A673 (cell line): ENCODE results near the gene OR51B4. TPM values are rescaled to one million over a fixed set of nuclear protein-coding genes. Genes with fewer than 3 reads are reported as not detected.

Experiments
- BruUV-seq: library from RNA; stranded (reverse); fragments of 400-500 nt; replicated peaks from 2 replicates; lab custom pipeline; 2021; lab: Mats Ljungman, UMichigan
- CTCF ChIA-PET: fragments of 300-600 bp; sonication (Branson Sonifier 250); formaldehyde crosslinking; loops from one replicate; lab custom pipeline; 2022; ENCODE audit warnings: antibody characterized with exemption; lab: Charles Lee
- POLR2A ChIA-PET: fragments of 300-600 bp; sonication (Branson Sonifier 250); formaldehyde crosslinking; loops from one replicate; lab custom pipeline; 2022; ENCODE audit warnings: antibody characterized with exemption; ENCODE audit not compliant: low non-redundant PET; lab: Charles Lee
- DNase-seq: peaks from one replicate; pipeline ENCODE4 v3.0.0-alpha.2; 2015; ENCODE audit warnings: low spot score
- H3K27ac ChIP-seq: fragments of 200-600 bp; sonication (generic); 2 replicates; pipeline ENCODE4 v1.5.1; 2016; ENCODE audit warnings: mixed run types, low read depth, mild to moderate bottlenecking, mixed read lengths, antibody characterized with exemption, low read length; ENCODE audit not compliant: poor library complexity, severe bottlenecking
- H3K27me3 ChIP-seq: fragments of 200-600 bp; sonication (generic); replicated peaks from 2 replicates; pipeline ENCODE4 v1.6.1; 2017; ENCODE audit warnings: mixed run types, low read depth, mild to moderate bottlenecking, mixed read lengths, antibody characterized with exemption, low read length; ENCODE audit not compliant: insufficient read depth, poor library complexity
- H3K36me3 ChIP-seq: fragments of 200-600 bp; sonication (generic); 2 replicates; pipeline ENCODE4 v1.6.1; 2016; ENCODE audit warnings: mixed run types, mild to moderate bottlenecking, mixed read lengths, antibody characterized with exemption, low read length; ENCODE audit not compliant: insufficient read depth, poor library complexity, severe bottlenecking
- H3K4me1 ChIP-seq: fragments of 200-600 bp; sonication (generic); 2 replicates; pipeline ENCODE4 v1.6.1; 2017; ENCODE audit warnings: mixed run types, mild to moderate bottlenecking, mixed read lengths, antibody characterized with exemption, low read length; ENCODE audit not compliant: insufficient read depth, poor library complexity, severe bottlenecking
- H3K4me3 ChIP-seq: fragments of 200-600 bp; sonication (generic); 2 replicates; pipeline ENCODE4 v1.5.1; 2016; ENCODE audit warnings: low read depth, mixed run types, mild to moderate bottlenecking, mixed read lengths, low read length; ENCODE audit not compliant: poor library complexity, severe bottlenecking
- H3K9me3 ChIP-seq: fragments of 200-600 bp; sonication (generic); 2 replicates; pipeline ENCODE4 v1.6.1; 2016; ENCODE audit warnings: mixed run types, low read depth, mild to moderate bottlenecking, mixed read lengths, antibody characterized with exemption, low read length; ENCODE audit not compliant: poor library complexity, severe bottlenecking
- CTCF ChIP-seq: fragments of 300-800, 200-600 bp; sonication (generic); conservative IDR thresholded peaks from 2 replicates; pipeline ENCODE4 v1.5.1; 2017; ENCODE audit warnings: low read depth, mild to moderate bottlenecking, antibody characterized with exemption, low read length, moderate library complexity, mixed read lengths
- EZH2 ChIP-seq: fragments of 200-600 bp; sonication (generic); IDR thresholded peaks from 2 replicates; pipeline ENCODE4 v1.6.1; 2017; ENCODE audit warnings: borderline replicate concordance, low read depth, mild to moderate bottlenecking, mixed read lengths, antibody characterized with exemption, low read length; ENCODE audit not compliant: poor library complexity, severe bottlenecking
- intact Hi-C: fragments of 100-400 bp; cut with micrococcal nuclease; formaldehyde crosslinking; loops from one replicate; pipeline ENCODE4 v1.10.0; 2022; ENCODE audit not compliant: unreplicated experiment
- total RNA-seq: library from RNA; stranded (reverse); gene quantifications from 2 replicates; pipeline ENCODE4 v1.2.3, GENCODE V29; 2021

Gene OR51B4
- total RNA-seq, 1 experiment from 2014 or later = not detected

DNA sequence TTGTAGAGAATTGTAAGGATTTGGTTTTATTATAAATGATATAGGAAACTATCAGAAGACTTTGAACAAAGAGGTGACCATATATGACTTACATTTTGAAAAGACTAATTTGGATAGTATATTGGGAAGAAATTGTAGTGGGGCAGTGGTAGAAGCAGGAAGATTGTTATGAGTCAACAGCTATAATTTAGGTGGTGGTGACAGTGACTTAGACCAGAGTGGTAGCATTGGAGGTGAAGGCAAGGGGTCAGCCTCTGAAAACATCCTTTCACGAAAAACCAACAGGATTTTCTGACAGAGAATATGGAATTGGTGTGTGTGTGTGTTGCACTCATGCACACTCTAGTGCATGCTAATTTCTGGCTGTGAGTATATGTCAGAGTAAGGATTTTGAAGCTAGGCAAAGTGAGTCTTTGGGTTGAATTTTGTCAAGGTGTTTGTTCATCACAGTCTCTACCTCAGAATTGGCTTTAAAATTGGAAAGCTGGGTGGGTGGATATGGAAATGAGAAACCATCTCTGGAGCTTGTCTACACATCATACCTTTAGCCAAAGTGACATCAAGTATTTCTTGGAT is 23.9 kb downstream of the OR51B4 start:
- BruUV-seq = no TSS peak
- POLR2A ChIA-PET = no interaction called here

GRCh38 chr11:5276697-5277096 is 25.0 kb downstream of the OR51B4 start:
- Histone ChIP-seq H3K27ac (no peak overlapping the region), H3K27me3 (no peaks in the 10 kb centered on the region), H3K9me3 (no peaks in the 10 kb centered on the region), H3K4me1 (no peaks in the 10 kb centered on the region), H3K36me3 (no peaks in the 10 kb centered on the region), H3K4me3 (no peak overlapping the region)
- DNase-seq = no peak
- CTCF ChIA-PET = no interaction called here
- TF ChIP-seq EZH2 (no peak), CTCF (no peak)
- BruUV-seq = no TSS peak
- intact Hi-C loops = no loop called here
- POLR2A ChIA-PET = no interaction called here

More for the DNA sequence above, 23.9 kb downstream of the OR51B4 start:
- Histone ChIP-seq H3K4me3 (no peak overlapping the region), H3K27me3 (no peaks in the 10 kb centered on the region), H3K36me3 (no peaks in the 10 kb centered on the region), H3K4me1 (no peaks in the 10 kb centered on the region), H3K9me3 (no peaks in the 10 kb centered on the region), H3K27ac (no peak overlapping the region)
- CTCF ChIA-PET = no interaction called here
- TF ChIP-seq EZH2 = no peak
- TF ChIP-seq CTCF = no peak
- intact Hi-C loops = no loop called here
- no peak for DNase-seq

DNA sequence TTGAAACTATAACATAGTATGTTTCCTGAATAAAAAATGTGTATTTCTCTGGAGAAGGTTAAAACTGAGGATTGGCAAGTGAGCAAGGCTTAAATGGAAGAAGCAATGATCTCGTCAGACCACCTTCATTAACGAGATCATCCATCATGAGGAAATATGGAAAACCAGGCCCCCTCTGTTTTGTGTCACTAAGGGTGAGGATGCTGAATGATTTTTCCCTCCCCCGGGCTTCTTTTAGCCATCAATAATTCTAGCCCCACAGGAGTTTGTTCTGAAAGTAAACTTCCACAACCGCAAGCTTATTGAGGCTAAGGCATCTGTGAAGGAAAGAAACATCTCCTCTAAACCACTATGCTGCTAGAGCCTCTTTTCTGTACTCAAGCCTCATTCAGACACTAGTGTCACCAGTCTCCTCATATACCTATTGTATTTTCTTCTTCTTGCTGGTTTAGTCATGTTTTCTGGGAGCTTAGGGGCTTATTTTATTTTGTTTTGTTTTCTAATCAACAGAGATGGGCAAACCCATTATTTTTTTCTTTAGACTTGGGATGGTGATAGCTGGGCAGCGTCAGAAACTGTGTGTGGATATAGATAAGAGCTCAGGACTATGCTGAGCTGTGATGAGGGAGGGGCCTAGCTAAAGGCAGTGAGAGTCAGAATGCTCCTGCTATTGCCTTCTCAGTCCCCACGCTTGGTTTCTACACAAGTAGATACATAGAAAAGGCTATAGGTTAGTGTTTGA is 26.2 kb downstream of the OR51B4 start:
- ChIA-PET POLR2A (no interaction called here), CTCF (no interaction called here)
- Histone ChIP-seq H3K27ac (no peak overlapping the region), H3K9me3 (no peaks in the 10 kb centered on the region), H3K27me3 (no peaks in the 10 kb centered on the region), H3K4me1 (no peaks in the 10 kb centered on the region), H3K36me3 (no peaks in the 10 kb centered on the region), H3K4me3 (no peak overlapping the region)
- no peak for DNase-seq
- intact Hi-C loops = no loop called here
- no TSS peak for BruUV-seq
- TF ChIP-seq EZH2 = no peak
- TF ChIP-seq CTCF = no peak
